SK-N-MC (cell line): ENCODE measurements around the gene NACA2.

Experiments
- EZH2 ChIP-seq: fragments of 200-600 bp; sonication (generic); IDR thresholded peaks from one replicate; pipeline ENCODE4 v1.6.1; 2017; ENCODE audit warnings: antibody characterized with exemption
- POLR2AphosphoS5 ChIP-seq: IDR thresholded peaks from 2 replicates; pipeline ENCODE4 v1.6.1; 2012; ENCODE audit warnings: mild to moderate bottlenecking, low read depth, low read length, borderline replicate concordance

- TF ChIP-seq EZH2 (no peak), POLR2AphosphoS5 (no peak)
Measured at GRCh38 chr17:61589990-61590389, 1.0 kb downstream of the NACA2 start.
